Tibial nerve (tissue), 4 donors: ENCODE data around the gene MINDY4. TPM values are rescaled to one million over a fixed set of nuclear protein-coding genes. Genes with fewer than 3 reads are reported as not detected.
"Not testable (repeated sequence)": the region's sequence is repeated elsewhere in the genome, so short reads cannot be mapped to it uniquely, and the experiment has no call there.

Experiments
- DNase-seq, 2 donors: peaks; one replicate each; pipeline ENCODE4 v3.0.0-alpha.2; 2019; ENCODE audit warnings: low spot score in 2 of 2
- H3K27ac ChIP-seq, 4 donors: fragments of 200-600 bp; sonication (generic) in 3 of 4; one replicate each; pipeline ENCODE4 v1.5.1; 2017 to 2019; ENCODE audit warnings: mild to moderate bottlenecking in 1 of 4
- H3K27me3 ChIP-seq, 2 donors: fragments of 200-600 bp; sonication (generic) in 1 of 2; one replicate each; pipeline versions ENCODE4 v1.5.1 to v1.6.0; 2017 to 2019
- H3K36me3 ChIP-seq, 3 donors: fragments of 200-600 bp; sonication (generic); one replicate each; pipeline ENCODE4 v1.5.1; 2018 to 2019
- H3K4me1 ChIP-seq, 4 donors: fragments of 200-600 bp; sonication (generic) in 3 of 4; one replicate each; pipeline ENCODE4 v1.5.1; 2017 to 2019
- H3K4me3 ChIP-seq, 4 donors: fragments of 200-600 bp; sonication (generic) in 3 of 4; one replicate each; pipeline ENCODE4 v1.5.1; 2017 to 2019; ENCODE audit warnings: mild to moderate bottlenecking in 1 of 4, moderate library complexity in 1 of 4
- H3K9me3 ChIP-seq, 4 donors: fragments of 200-600 bp; sonication (generic) in 3 of 4; one replicate each; pipeline ENCODE4 v1.5.1; 2017 to 2019
- EP300 ChIP-seq, 2 donors: sonication (generic); formaldehyde crosslinking; IDR thresholded peaks; one replicate each; pipeline ENCODE4 v1.6.1; 2017; ENCODE audit warnings: antibody characterized with exemption in 2 of 2, mild to moderate bottlenecking in 1 of 2
- POLR2A ChIP-seq, 2 donors: fragments of 450-650 bp; IDR thresholded peaks; one replicate each; pipeline ENCODE4 v1.6.1; 2017; ENCODE audit warnings: antibody characterized with exemption in 2 of 2, mild to moderate bottlenecking in 2 of 2, moderate library complexity in 2 of 2
- WGBS, 2 donors: methylation state at CpG; one replicate each; pipeline ENCODE4 v1.1.5; 2018; 5-methylcytosine and 5-hydroxymethylcytosine counted together
- total RNA-seq, 4 donors: library from RNA; depleted of rRNA; stranded (reverse); fragments of >200 nt; gene quantifications; one replicate each; pipeline ENCODE4 v1.1.0, GENCODE V29; 2016
- TF ChIP-seq, protein P1 (sequence below), 5 experiments: fragments of 200-600 bp in 3 of 5; fragments of 450-650 bp in 2 of 5; sonication (generic) in 3 of 5; IDR thresholded peaks; one replicate each; pipeline ENCODE4 v1.5.1; 2016 to 2019; ENCODE audit warnings: antibody characterized with exemption in 5 of 5, mild to moderate bottlenecking in 3 of 5, moderate library complexity in 2 of 5

The MINDY4 gene
- total RNA-seq, 4 donors from 2014 or later, result 17.1 to 21.6 (median 19.9) TPM

DNA sequence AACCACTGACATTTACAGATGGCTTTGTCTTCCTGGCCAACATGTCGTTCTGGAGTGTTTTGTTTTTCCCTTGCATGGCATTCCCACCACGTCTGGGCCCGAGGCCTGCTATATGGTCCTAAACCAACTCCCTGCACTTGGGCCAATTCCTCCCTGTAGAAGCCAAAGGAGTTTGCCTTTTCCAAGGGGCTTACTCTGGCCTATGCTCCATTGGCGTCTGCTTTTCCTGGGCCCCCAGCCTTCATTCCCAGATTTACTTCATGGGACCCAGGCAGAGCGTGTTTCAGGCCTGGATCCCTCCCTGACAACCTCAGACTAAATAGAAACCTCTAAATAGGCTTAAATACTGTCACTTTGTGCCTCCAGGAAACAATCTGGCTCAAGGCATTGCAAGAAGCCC is 60.7 kb downstream of the MINDY4 start:
- H3K4me3 ChIP-seq, result no peak overlapping the region
- no peak for TF ChIP-seq POLR2A (IDR thresholded peaks at IDR 0.05)
- TF ChIP-seq, protein P1, sequence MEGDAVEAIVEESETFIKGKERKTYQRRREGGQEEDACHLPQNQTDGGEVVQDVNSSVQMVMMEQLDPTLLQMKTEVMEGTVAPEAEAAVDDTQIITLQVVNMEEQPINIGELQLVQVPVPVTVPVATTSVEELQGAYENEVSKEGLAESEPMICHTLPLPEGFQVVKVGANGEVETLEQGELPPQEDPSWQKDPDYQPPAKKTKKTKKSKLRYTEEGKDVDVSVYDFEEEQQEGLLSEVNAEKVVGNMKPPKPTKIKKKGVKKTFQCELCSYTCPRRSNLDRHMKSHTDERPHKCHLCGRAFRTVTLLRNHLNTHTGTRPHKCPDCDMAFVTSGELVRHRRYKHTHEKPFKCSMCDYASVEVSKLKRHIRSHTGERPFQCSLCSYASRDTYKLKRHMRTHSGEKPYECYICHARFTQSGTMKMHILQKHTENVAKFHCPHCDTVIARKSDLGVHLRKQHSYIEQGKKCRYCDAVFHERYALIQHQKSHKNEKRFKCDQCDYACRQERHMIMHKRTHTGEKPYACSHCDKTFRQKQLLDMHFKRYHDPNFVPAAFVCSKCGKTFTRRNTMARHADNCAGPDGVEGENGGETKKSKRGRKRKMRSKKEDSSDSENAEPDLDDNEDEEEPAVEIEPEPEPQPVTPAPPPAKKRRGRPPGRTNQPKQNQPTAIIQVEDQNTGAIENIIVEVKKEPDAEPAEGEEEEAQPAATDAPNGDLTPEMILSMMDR (IDR thresholded peaks at IDR 0.05), result no peak
- H3K27ac ChIP-seq, result no peak overlapping the region
- H3K4me1 ChIP-seq, result peaks cover 0 to 4% (median 0%) of the 10 kb centered on the region in 4 donors
- 71 to 78% methylated on average over 5 of the region's 5 CpGs for WGBS, 2 donors
- H3K36me3 ChIP-seq, result peaks cover 0 to 31% (median 0%) of the 10 kb centered on the region in 3 donors
- DNase-seq, result no peak
- H3K9me3 ChIP-seq, result peaks cover 0 to 10% (median 0%) of the 10 kb centered on the region in 4 donors
- H3K27me3 ChIP-seq, result no peaks in the 10 kb centered on the region

DNA sequence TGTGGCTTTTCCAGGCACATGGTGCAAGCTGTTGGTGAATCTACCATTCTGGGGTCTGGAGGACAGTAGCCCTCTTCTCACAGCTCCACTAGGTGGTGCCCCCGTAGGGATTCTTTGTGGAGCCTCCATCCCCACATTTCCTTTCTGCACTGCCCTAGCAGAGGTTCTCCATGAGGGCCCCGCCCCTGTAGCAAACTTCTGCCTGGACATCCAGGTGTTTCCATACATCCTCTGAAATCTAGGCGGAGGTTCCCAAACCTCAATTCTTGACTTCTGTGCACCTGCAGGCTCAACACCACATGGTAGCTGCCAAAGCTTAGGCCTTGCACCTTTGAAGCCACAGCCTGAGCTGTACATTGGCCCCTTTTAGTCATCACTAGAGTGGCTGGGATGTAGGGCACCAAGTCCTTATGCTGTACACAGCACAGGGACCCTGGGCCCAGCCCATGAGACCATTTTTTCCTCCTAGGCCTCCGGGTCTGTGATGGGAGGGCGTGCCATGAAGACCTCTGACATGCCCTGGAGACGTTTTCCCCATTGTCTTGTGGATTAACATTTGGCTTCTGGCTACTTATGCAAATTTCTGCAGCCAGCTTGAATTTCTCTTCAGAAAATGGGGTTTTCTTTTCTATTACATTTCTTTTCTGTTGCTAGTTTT is 62.9 kb downstream of the MINDY4 start:
- not testable (repeated sequence) for DNase-seq, H3K27ac ChIP-seq
- 78 to 85% methylated on average over 6 of the region's 6 CpGs for WGBS, 2 donors

DNA sequence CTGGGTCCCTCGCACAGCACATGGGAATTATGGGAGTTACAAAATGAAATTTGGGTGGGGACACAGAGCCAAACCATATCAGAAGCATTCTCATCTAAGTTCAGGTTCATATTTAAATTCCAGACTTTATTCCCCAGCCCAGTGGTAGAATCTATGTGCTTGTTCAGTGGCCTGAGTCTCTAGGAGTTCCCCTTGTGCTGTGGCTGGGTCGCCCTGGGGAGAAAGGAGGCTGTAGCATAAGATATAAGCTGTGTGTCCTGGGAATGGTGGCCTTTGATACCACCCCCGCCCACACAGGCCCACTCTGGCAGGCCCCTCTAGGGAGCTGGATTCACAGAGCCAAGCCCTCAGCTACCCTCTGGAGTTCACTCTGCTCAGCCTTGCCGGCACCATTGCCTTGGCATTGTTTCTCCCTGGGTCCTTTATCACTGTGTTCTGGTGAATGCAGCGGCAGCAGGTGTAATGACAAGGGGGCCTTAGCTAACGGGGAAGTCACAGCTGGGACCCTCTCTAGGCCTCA is 64.2 kb downstream of the MINDY4 start:
- Histone ChIP-seq H3K27me3 (no peaks in the 10 kb centered on the region), H3K36me3 (peaks cover 0 to 16% (median 0%) of the 10 kb centered on the region in 3 donors), H3K27ac (no peak overlapping the region), H3K4me1 (peaks cover 0 to 20% (median 0%) of the 10 kb centered on the region in 4 donors), H3K4me3 (no peak overlapping the region), H3K9me3 (peaks cover 0 to 10% (median 0%) of the 10 kb centered on the region in 4 donors)
- TF ChIP-seq, protein P1 (IDR thresholded peaks at IDR 0.05), result no peak
- TF ChIP-seq EP300 (IDR thresholded peaks at IDR 0.05) (no peak), POLR2A (IDR thresholded peaks at IDR 0.05) (no peak)
- DNase-seq, result no peak
- 84 to 90% methylated on average over 6 of the region's 6 CpGs for WGBS, 2 donors

More for the DNA sequence above, 62.9 kb downstream of the MINDY4 start:
- H3K4me1 ChIP-seq, H3K27me3 ChIP-seq, H3K4me3 ChIP-seq, H3K9me3 ChIP-seq: not testable (repeated sequence)
- peaks cover 0 to 29% (median 0%) of the 10 kb centered on the region in 3 donors for H3K36me3 ChIP-seq

DNA sequence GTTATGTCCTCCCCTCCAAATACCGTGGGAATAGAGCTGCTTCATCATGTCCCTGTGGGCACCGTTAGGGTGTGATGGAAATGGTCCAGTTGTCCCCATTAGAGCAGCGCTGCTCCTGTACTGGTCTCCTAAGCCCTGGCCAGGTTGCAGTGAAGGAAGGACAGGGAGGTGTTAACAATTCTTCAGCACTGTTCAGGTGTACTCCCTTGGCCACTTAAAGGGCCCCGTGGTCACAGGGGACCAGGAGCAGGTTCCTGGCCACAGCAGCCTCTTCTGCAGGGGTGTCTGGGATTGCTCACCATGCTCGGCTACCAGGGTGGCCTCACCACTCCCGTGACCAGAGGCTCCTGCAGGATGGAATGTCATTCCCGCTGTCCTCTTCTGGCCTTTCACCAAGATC is 65.8 kb downstream of the MINDY4 start:
- Histone ChIP-seq H3K27ac (no peak overlapping the region), H3K9me3 (peaks cover 0 to 10% (median 0%) of the 10 kb centered on the region in 4 donors), H3K36me3 (peaks cover 0 to 7% (median 0%) of the 10 kb centered on the region in 3 donors), H3K4me1 (peaks cover 0 to 35% (median 4%) of the 10 kb centered on the region in 4 donors), H3K27me3 (no peaks in the 10 kb centered on the region), H3K4me3 (no peak overlapping the region)
- DNase-seq, result no peak
- WGBS, 2 donors, result 79 to 83% methylated on average over 6 to 7 of the region's 7 CpGs
- TF ChIP-seq, protein P1 (IDR thresholded peaks at IDR 0.05), result no peak
- TF ChIP-seq POLR2A (IDR thresholded peaks at IDR 0.05) (no peak), EP300 (IDR thresholded peaks at IDR 0.05) (no peak)

DNA sequence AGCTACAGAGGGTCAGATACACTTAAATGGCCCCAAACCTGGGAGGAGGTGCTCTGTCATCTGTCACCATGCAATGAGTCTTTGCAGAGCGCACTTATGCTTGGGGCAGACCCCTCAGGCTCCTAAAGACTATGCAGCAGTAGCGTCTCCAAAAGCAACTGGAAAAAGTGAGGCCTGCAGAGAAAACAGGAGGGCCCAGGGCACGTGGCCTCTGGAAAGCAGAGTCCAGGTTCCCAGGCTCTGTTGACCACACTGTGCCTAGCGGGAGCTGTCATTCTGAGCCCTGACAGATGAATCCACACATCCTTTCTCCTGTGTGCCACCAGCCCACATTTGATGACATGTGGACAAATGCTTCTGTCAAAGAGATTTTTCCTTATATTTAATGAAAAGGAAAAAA is 66.4 kb downstream of the MINDY4 start:
- H3K27ac ChIP-seq, result no peak overlapping the region
- H3K27me3 ChIP-seq, result no peaks in the 10 kb centered on the region
- WGBS, 2 donors, result 88 to 92% methylated on average over 4 of the region's 4 CpGs
- peaks cover 0 to 41% (median 4%) of the 10 kb centered on the region in 4 donors for H3K4me1 ChIP-seq
- no peak for TF ChIP-seq POLR2A (IDR thresholded peaks at IDR 0.05)
- TF ChIP-seq, protein P1 (IDR thresholded peaks at IDR 0.05), result no peak
- no peak for TF ChIP-seq EP300 (IDR thresholded peaks at IDR 0.05)
- peaks cover 0 to 10% (median 0%) of the 10 kb centered on the region in 4 donors for H3K9me3 ChIP-seq
- H3K36me3 ChIP-seq, result peaks cover 0 to 7% (median 0%) of the 10 kb centered on the region in 3 donors
- DNase-seq, result no peak
- no peak overlapping the region for H3K4me3 ChIP-seq
